Breast epithelium (tissue), 4 donors: Measurements from ENCODE around the gene FCRLA. TPM values are rescaled to one million over a fixed set of nuclear protein-coding genes. Genes with fewer than 3 reads are reported as not detected.
"Not testable (repeated sequence)": the region's sequence is repeated elsewhere in the genome, so short reads cannot be mapped to it uniquely, and the experiment has no call there.

Source experiments
- DNase-seq, 2 donors: peaks; one replicate each; pipeline ENCODE4 v3.0.0-alpha.2; 2019; ENCODE audit warnings: low spot score in 2 of 2
- H3K27ac ChIP-seq, 2 donors: fragments of 200-600 bp; sonication (generic) in 1 of 2; one replicate each; pipeline ENCODE4 v1.5.1; 2016 to 2019; ENCODE audit warnings: mild to moderate bottlenecking in 1 of 2
- H3K27me3 ChIP-seq, 2 donors: fragments of 200-600 bp; sonication (generic) in 1 of 2; one replicate each; pipeline versions ENCODE4 v1.5.1 to v1.6.0; 2017 to 2019; ENCODE audit warnings: control low read depth in 1 of 2, mild to moderate bottlenecking in 1 of 2
- H3K36me3 ChIP-seq: fragments of 200-600 bp; one replicate; pipeline ENCODE4 v1.5.1; 2019
- H3K4me1 ChIP-seq, 2 donors: fragments of 200-600 bp; sonication (generic); one replicate each; pipeline ENCODE4 v1.5.1; 2016 to 2019; ENCODE audit warnings: control low read depth in 1 of 2
- H3K4me3 ChIP-seq, 3 donors: fragments of 200-600 bp; sonication (generic); 1 replicate in 2 of 3; 2 replicates in 1 of 3; pipeline ENCODE4 v1.5.1; 2016 to 2019; ENCODE audit warnings: mild to moderate bottlenecking in 3 of 3, moderate library complexity in 2 of 3
- H3K9me3 ChIP-seq, 2 donors: fragments of 200-600 bp; sonication (generic) in 1 of 2; one replicate each; pipeline ENCODE4 v1.5.1; 2016 to 2019; ENCODE audit warnings: control low read depth in 1 of 2
- CTCF ChIP-seq, 3 donors: fragments of 450-650 bp; IDR thresholded peaks; one replicate each; pipeline ENCODE4 v1.5.1; 2016 to 2017; ENCODE audit warnings: antibody characterized with exemption in 3 of 3, mild to moderate bottlenecking in 3 of 3, moderate library complexity in 3 of 3
- POLR2A ChIP-seq: fragments of 450-650 bp; IDR thresholded peaks from one replicate; pipeline ENCODE4 v1.6.1; 2016; ENCODE audit warnings: antibody characterized with exemption, mild to moderate bottlenecking, moderate library complexity
- POLR2AphosphoS5 ChIP-seq, 3 donors: sonication (generic); formaldehyde crosslinking; IDR thresholded peaks; one replicate each; pipeline ENCODE4 v1.6.1; 2017; ENCODE audit warnings: antibody characterized with exemption in 3 of 3
- intact Hi-C: fragments of 100-400 bp; cut with DNase I; formaldehyde crosslinking; loops from one replicate; pipeline ENCODE4 v1.15.1; 2023; ENCODE audit warnings: low total_unique reads
- total RNA-seq, 3 donors: library from RNA; depleted of rRNA; stranded (reverse); fragments of >200 nt; gene quantifications; one replicate each; pipeline ENCODE4 v1.1.0, GENCODE V29; 2016

The FCRLA gene
- total RNA-seq, 3 donors from 2014 or later = 0.15 TPM; not detected in 2

- Histone ChIP-seq H3K4me3 (no peak overlapping the region), H3K9me3 (no peaks in the 10 kb centered on the region), H3K27ac (no peak overlapping the region), H3K27me3 (peaks cover 0 to 3% of the 10 kb centered on the region in 2 donors), H3K4me1 (no peaks in the 10 kb centered on the region), H3K36me3 (no peaks in the 10 kb centered on the region)
- intact Hi-C loops = no loop called here
- TF ChIP-seq POLR2A = no peak
- no peak for TF ChIP-seq CTCF (IDR thresholded peaks at IDR 0.05)
- TF ChIP-seq POLR2AphosphoS5 (IDR thresholded peaks at IDR 0.05) = no peak
- DNase-seq = no peak
Measured at GRCh38 chr1:161691846-161692245, 15.2 kb upstream of the FCRLA start.

DNA sequence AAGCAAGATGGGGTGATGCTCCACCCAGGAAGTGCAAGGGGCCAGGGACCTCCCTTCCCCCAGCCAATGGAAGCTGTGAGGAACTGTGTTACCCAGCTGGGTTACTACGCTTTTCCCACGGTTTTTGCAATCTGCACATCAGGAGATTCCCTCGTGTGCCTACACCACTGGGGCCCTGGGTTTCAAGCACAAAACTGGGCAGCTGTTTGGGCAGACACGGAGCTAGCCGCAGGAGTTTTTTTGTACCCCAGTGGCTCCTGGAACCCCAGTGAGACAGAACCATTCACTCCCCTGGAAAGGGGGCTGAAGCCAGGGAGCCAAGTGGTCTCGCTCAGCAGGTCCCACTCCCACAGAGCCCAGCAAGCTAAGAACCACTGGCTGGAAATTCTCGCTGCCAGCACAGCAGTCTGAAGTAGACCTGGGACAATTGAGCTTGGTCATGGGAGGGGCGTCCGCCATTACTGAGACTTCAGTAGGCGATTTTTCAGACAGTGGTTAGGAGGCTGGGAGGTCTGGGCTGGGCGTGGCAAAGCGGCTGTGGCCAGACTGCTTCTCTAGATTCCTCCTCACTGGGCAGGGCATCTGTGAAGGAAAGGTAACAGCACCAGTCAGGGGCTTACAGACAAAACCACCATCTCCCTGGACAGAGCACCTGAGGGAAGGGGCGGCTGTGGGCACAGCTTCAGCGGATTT is 13.9 kb upstream of the FCRLA start:
- H3K27me3 ChIP-seq, H3K36me3 ChIP-seq, H3K27ac ChIP-seq, H3K9me3 ChIP-seq, intact Hi-C loops, H3K4me3 ChIP-seq, DNase-seq, H3K4me1 ChIP-seq: not testable (repeated sequence)

- H3K4me1 ChIP-seq, H3K4me3 ChIP-seq, H3K9me3 ChIP-seq, DNase-seq, H3K27me3 ChIP-seq, H3K27ac ChIP-seq, intact Hi-C loops, H3K36me3 ChIP-seq: not testable (repeated sequence)
Measured at GRCh38 chr1:161698302-161698701, 8.7 kb upstream of the FCRLA start.

- intact Hi-C loops = no loop called here
Measured at GRCh38 chr1:161702250-161702649, 4.8 kb upstream of the FCRLA start.

DNA sequence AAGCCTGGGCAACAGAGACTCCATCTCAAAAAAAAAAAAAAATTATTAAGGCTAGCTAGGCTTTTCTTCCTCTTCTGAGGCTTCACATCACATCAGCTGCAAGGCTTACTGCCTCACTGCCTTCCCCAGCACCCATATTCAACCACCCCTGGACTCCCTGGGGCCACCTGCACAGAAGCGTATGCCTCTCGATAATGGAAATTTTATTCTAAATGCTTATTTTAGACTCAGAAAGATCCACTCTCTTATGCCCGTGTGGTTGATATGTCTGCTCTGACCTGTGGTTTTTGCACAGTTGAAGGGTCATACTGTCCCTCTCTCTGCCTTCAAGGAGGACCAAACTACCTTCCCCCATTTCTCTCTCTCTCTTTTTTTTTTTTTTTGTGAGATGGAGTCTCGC is 1.5 kb upstream of the FCRLA start:
- Histone ChIP-seq H3K4me3 (no peak overlapping the region), H3K9me3 (no peaks in the 10 kb centered on the region), H3K36me3 (no peaks in the 10 kb centered on the region), H3K4me1 (no peaks in the 10 kb centered on the region), H3K27me3 (no peaks in the 10 kb centered on the region), H3K27ac (no peak overlapping the region)
- TF ChIP-seq POLR2A (no peak), CTCF (IDR thresholded peaks at IDR 0.05) (no peak), POLR2AphosphoS5 (IDR thresholded peaks at IDR 0.05) (no peak)
- intact Hi-C loops = no loop called here
- no peak for DNase-seq

More at GRCh38 chr1:161702250-161702649, 4.8 kb upstream of the FCRLA start:
- Histone ChIP-seq H3K27ac (no peak overlapping the region), H3K4me1 (no peaks in the 10 kb centered on the region), H3K4me3 (no peak overlapping the region), H3K36me3 (no peaks in the 10 kb centered on the region), H3K27me3 (no peaks in the 10 kb centered on the region), H3K9me3 (no peaks in the 10 kb centered on the region)
- DNase-seq = no peak
- TF ChIP-seq POLR2AphosphoS5 (IDR thresholded peaks at IDR 0.05) (no peak), POLR2A (no peak), CTCF (IDR thresholded peaks at IDR 0.05) (no peak)

GRCh38 chr1:161706113-161706481 is 932 bp upstream of the FCRLA start:
- no peak overlapping the region for H3K27ac ChIP-seq

More at GRCh38 chr1:161706113-161706481, 932 bp upstream of the FCRLA start:
- H3K4me1 ChIP-seq = no peaks in the 10 kb centered on the region
- TF ChIP-seq POLR2A = no peak
- TF ChIP-seq CTCF (IDR thresholded peaks at IDR 0.05) = no peak
- TF ChIP-seq POLR2AphosphoS5 (IDR thresholded peaks at IDR 0.05) = no peak
- no peak overlapping the region for H3K4me3 ChIP-seq
- no peaks in the 10 kb centered on the region for H3K9me3 ChIP-seq
- no peak for DNase-seq
- intact Hi-C loops = no loop called here
- no peaks in the 10 kb centered on the region for H3K27me3 ChIP-seq
- H3K36me3 ChIP-seq = no peaks in the 10 kb centered on the region
